Smooth muscle cell of the pulmonary artery (primary cell): ENCODE results near the gene GLO1. TPM values are rescaled to one million over a fixed set of nuclear protein-coding genes. Genes with fewer than 3 reads are reported as not detected.

Experiments
- total RNA-seq: library from RNA; depleted of rRNA; stranded (reverse); fragments of >200 nt; gene quantifications from 2 replicates; pipeline ENCODE4 v1.2.3, GENCODE V29; 2014

GLO1 gene
- total RNA-seq: 75.3 and 101 TPM in 2 replicates

DNA sequence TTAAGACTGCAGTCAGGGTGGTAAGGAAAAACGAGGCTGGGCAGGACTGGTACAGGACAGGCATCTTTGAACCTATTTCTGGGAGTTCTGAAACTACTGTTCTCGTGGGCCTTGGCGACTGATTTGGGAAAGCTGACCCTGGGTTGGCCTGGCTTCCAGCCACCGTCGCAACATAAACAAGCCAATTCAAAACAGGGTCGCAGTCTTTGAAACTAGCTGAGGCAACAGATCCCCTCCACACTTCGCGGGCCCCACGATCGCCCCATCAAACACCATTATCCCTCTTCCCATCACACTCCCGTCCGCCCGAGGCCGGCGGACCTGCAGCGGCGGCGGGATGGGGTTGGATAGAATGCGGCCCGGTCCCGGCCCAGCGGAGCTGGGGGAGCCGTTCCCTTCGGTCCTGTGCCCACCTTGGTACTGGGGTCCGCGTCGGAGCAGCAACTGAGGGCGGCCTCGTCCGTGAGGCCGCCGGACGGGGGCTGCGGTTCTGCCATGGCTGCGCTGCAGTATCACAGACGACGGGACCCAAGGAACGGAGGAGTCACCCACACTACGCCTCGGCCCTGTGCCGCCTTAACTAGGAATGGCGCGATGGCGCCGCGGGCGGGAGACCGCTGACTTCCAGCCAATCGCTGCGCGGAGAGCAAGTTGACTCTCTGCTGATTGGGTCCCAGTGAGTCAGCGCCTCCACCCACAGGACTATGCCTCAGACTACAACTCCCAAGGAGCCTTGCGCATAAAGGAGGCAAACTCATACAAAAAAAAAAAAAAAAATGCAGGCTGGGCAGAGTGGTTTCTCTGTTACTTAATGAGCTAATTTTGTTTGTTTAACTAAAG, at the start of gene GLO1:
Gene GLO1, minus strand, starts transcription at position 588 of the 840 bp plus-strand sequence. Its CDS starts 91 bp downstream, at position 497.

GRCh38 chr6:38715016-38715689, 12.2 kb upstream of the GLO1 start, which contains the start of gene DNAH8:
Gene DNAH8 (plus strand): TSS chr6:38715311. CDS start chr6:38722810, 7,499 bp downstream.

DNA sequence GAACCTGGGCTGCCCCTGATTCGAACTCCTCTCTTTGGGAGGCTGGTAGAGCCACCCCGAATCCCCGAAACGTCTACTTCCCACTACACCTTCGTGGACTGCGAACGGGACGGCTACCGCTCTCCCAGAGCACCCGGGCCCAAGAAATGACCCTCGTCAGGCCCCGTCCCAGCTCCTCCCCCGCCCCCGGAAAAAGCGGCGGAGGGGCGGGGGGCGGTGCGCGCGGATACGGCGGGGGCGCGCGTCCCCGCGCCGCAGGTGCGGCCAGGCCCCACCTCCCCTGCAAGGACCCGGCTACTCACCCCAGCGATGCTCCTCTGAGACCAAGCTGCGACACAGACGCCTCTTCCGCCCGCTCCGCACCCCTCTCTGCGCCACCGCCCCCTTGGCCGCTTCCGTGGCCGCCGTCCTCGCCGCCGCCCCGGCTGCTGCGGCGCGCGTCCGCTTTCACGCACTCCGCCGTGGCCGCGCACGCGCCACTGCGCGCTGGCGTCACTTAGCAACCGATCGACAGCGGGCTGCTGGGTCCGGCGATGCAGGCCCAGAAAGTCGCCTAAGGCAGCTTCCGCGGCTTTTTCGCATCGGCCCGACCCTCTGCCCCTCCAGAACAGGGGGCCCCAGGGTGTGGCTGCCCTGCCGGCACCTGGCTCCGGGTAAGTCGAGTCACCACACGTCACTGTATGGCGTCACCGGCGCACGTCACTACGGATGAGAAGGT, 63.3 kb downstream of the GLO1 start, which contains the start of gene BTBD9:
Gene BTBD9, minus strand, starts transcription at position 432 of the 718 bp plus-strand sequence.

Other genes with a start within 250 kb of the GLO1 start
- 15.5 and 20.4 TPM in 2 replicates for gene BTBD9, start 63.2 kb downstream of the GLO1 start, total RNA-seq
- under 0.01 TPM in 1 of 2 replicates, not detected in the other for gene DNAH8, start 12.2 kb upstream of the GLO1 start, total RNA-seq